ENCODE results near the gene OGN. TPM values are rescaled to one million over a fixed set of nuclear protein-coding genes. Genes with fewer than 3 reads are reported as not detected.

The OGN gene
- total RNA-seq, 1 donor from 2014 or later = 2.8 TPM

- H3K27ac Mint-ChIP-seq = no peak overlapping the region
- no peak overlapping the region for H3K4me3 Mint-ChIP-seq
- no peaks in the 10 kb centered on the region for H3K27me3 Mint-ChIP-seq
- TF ChIP-seq, protein P1, sequence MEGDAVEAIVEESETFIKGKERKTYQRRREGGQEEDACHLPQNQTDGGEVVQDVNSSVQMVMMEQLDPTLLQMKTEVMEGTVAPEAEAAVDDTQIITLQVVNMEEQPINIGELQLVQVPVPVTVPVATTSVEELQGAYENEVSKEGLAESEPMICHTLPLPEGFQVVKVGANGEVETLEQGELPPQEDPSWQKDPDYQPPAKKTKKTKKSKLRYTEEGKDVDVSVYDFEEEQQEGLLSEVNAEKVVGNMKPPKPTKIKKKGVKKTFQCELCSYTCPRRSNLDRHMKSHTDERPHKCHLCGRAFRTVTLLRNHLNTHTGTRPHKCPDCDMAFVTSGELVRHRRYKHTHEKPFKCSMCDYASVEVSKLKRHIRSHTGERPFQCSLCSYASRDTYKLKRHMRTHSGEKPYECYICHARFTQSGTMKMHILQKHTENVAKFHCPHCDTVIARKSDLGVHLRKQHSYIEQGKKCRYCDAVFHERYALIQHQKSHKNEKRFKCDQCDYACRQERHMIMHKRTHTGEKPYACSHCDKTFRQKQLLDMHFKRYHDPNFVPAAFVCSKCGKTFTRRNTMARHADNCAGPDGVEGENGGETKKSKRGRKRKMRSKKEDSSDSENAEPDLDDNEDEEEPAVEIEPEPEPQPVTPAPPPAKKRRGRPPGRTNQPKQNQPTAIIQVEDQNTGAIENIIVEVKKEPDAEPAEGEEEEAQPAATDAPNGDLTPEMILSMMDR (conservative IDR thresholded peaks at IDR 0.05) = no peak
- H3K36me3 Mint-ChIP-seq = peaks cover 5% of the 10 kb centered on the region
- DNase-seq (ENCODE audit: extremely low spot score, unreplicated experiment) = no peak
- peaks cover 4% of the 10 kb centered on the region for H3K9me3 Mint-ChIP-seq
- H3K4me1 Mint-ChIP-seq (ENCODE audit: unreplicated experiment) = peaks cover 3% of the 10 kb centered on the region
These were observed 23.8 kb downstream of the OGN start for GRCh38 chr9:92380603-92381002.

DNA sequence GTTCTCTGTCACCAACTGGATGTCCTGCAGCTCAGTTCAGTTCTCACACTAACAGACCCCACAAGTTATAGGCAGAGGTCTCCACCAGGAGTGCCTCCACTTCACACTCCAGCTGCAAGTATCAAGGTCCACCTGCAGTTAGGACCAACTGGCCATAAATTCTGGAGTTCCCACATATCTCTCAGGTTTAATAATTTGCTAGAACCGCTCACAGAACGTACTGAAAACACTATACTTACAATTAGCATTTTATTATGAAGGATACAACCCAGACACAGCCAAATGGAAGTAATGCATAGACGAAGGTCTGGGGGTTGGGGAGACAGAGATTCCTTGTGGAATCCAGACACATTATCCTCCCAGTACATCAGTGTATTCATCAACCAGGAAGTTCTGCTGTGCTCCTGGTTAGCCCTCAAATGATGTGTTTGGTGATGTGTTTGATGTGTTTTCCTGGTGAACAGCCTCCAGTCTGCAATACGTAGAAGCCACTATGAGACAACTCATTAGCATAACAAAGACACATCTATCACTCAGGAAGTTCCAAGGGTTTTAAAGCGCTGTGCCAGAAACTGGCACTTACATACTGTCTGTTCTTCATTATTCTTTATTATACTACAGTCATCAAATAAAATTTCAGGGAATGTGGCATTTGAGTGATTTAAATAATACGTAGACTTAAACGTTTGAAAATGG is 25.4 kb downstream of the OGN start:
- DNase-seq (ENCODE audit: extremely low spot score, unreplicated experiment) = no peak
- Mint-ChIP-seq H3K9me3 (peaks cover 12% of the 10 kb centered on the region), H3K27me3 (no peaks in the 10 kb centered on the region), H3K36me3 (peaks cover 9% of the 10 kb centered on the region), H3K4me3 (no peak overlapping the region), H3K4me1 (ENCODE audit: unreplicated experiment) (peaks cover 3% of the 10 kb centered on the region), H3K27ac (no peak overlapping the region)
- TF ChIP-seq, protein P1 (conservative IDR thresholded peaks at IDR 0.05) = no peak

- Mint-ChIP-seq H3K27ac (no peak overlapping the region), H3K4me1 (ENCODE audit: unreplicated experiment) (peaks cover 3% of the 10 kb centered on the region), H3K27me3 (no peaks in the 10 kb centered on the region), H3K4me3 (no peak overlapping the region), H3K36me3 (peaks cover 9% of the 10 kb centered on the region), H3K9me3 (peaks cover 12% of the 10 kb centered on the region)
- TF ChIP-seq, protein P1 (conservative IDR thresholded peaks at IDR 0.05) = no peak
- DNase-seq (ENCODE audit: extremely low spot score, unreplicated experiment) = no peak
These were observed 26.5 kb downstream of the OGN start for GRCh38 chr9:92377876-92378275.

- H3K9me3 Mint-ChIP-seq = peaks cover 12% of the 10 kb centered on the region
- no peaks in the 10 kb centered on the region for H3K27me3 Mint-ChIP-seq
- H3K4me3 Mint-ChIP-seq = no peak overlapping the region
- DNase-seq (ENCODE audit: extremely low spot score, unreplicated experiment) = no peak
- TF ChIP-seq, protein P1 (conservative IDR thresholded peaks at IDR 0.05) = no peak
- no peak overlapping the region for H3K27ac Mint-ChIP-seq
- peaks cover 9% of the 10 kb centered on the region for H3K36me3 Mint-ChIP-seq
- no peaks in the 10 kb centered on the region for H3K4me1 Mint-ChIP-seq (ENCODE audit: unreplicated experiment)
These were observed 31.2 kb downstream of the OGN start for GRCh38 chr9:92373167-92373566.

DNA sequence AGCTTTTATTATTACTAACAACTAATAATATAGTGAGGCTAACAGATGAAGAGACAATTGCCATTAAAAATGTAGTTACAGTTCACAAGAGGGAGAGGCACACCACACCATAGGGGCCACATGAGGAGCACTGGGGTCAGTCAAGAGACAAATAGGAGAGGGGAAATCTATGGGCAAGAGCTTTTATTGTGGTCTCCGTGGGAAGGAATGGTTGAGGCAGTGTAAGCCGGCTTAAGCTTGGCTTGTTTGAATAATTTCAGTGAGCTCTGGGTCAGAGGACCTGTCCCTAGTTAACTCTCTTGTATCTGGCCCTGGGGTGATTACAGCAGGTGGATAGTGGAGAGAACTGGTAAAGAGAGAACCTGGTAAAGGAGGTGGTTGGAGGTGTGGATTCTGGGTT is 35.3 kb downstream of the OGN start:
- Mint-ChIP-seq H3K4me3 (no peak overlapping the region), H3K4me1 (ENCODE audit: unreplicated experiment) (no peaks in the 10 kb centered on the region), H3K9me3 (no peaks in the 10 kb centered on the region), H3K36me3 (no peaks in the 10 kb centered on the region), H3K27ac (no peak overlapping the region), H3K27me3 (no peaks in the 10 kb centered on the region)
- TF ChIP-seq, protein P1 (conservative IDR thresholded peaks at IDR 0.05) = no peak
- no peak for DNase-seq (ENCODE audit: extremely low spot score, unreplicated experiment)

All from type B pancreatic cell (in vitro differentiated cells).